Fibroblast of pulmonary artery (primary cell): Measurements from ENCODE around the gene CAMK1D.

Experiments
- DNase-seq: peaks from one replicate; pipeline ENCODE4 v3.0.0-alpha.2; 2010; ENCODE audit warnings: low read depth
- H3K4me3 ChIP-seq: replicated peaks from 2 replicates; pipeline ENCODE4 v1.5.1; 2011; ENCODE audit warnings: low read depth, mild to moderate bottlenecking, control low read depth, low read length, moderate library complexity
- TF ChIP-seq, protein P1 (sequence below): IDR thresholded peaks from 2 replicates; pipeline ENCODE4 v1.5.1; 2011; ENCODE audit warnings: mild to moderate bottlenecking, control low read depth, low read length, inconsistent platforms; ENCODE audit errors: missing control alignments

CAMK1D gene

DNA sequence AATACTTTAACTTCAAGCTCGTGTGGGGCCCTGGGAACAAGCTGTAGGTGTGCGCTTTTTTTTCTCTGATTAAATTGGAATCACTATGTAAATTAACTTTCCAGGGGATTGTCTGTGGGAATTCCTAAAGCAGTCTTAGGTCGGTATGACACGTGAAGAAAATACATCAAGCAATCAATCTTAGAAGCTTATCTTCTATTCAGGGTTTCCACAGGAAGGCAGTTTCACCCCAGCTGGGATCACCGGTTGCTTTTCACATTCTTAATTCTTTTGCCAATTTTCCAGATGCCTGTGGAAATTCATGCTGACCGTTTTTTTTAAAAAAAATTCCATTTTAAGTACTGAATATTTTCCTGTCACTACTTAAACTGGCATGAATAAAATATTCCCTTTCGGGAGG is 41.9 kb downstream of the CAMK1D start:
- no peak for DNase-seq
- H3K4me3 ChIP-seq: no peak overlapping the region
- TF ChIP-seq, protein P1, sequence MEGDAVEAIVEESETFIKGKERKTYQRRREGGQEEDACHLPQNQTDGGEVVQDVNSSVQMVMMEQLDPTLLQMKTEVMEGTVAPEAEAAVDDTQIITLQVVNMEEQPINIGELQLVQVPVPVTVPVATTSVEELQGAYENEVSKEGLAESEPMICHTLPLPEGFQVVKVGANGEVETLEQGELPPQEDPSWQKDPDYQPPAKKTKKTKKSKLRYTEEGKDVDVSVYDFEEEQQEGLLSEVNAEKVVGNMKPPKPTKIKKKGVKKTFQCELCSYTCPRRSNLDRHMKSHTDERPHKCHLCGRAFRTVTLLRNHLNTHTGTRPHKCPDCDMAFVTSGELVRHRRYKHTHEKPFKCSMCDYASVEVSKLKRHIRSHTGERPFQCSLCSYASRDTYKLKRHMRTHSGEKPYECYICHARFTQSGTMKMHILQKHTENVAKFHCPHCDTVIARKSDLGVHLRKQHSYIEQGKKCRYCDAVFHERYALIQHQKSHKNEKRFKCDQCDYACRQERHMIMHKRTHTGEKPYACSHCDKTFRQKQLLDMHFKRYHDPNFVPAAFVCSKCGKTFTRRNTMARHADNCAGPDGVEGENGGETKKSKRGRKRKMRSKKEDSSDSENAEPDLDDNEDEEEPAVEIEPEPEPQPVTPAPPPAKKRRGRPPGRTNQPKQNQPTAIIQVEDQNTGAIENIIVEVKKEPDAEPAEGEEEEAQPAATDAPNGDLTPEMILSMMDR: no peak

DNA sequence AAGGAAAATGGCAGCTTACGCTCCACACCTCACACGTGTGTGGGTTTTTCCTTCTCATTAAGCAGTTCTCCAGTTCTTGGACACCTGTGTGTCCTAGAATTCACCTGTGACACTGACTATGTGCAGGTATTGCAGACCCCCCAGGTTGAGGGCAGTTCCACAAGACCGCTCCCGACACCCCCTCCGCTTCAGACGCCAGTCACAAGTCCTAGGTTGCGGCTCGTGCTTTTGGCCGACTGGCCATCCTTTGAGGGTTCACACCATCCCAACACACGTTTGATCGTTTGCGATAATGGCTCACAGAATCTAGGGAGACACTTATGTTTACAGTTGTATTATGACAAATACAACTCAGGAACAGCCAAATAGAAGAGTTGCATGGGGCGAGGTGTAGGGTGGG is 44.5 kb downstream of the CAMK1D start:
- H3K4me3 ChIP-seq: no peak overlapping the region
- no peak for DNase-seq
- TF ChIP-seq, protein P1: no peak

DNA sequence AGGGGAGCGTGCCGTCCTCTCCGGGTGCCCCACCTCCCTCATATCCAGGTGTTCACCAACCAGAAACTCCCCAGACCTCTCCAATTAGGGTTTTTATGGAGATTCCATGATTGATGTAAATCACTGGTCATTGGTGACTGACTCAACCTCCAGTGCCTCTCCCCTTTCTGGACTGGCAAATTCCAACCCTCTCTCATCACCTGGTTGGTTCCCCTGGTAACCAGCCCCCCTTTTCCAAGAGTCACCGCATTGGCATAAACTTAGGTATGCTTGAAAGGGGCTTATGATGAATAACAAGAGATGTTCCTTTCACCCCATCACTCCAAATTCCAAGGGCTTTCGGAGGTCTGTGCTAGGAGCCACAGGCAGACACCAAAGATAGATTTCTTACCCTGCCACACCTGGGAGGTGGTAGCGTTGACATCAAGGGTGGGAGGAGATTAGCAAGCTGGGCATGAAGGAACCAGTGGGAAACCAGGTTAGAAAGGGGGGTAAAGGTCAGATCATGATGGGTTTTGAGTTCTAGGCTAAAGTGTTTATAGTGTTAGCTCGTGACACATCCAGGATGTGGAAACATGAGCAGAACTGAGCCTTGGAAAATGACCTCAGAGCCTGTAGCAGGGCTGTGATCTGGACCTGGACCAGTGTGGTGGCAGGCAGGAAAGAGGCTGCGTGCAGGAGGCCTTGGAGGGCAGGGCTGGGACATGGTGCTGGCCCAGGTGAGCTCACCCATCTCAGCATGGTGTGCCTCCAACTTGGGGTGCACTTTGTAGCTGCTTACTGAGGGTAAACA is 45.1 kb downstream of the CAMK1D start:
- no peak for DNase-seq
- TF ChIP-seq, protein P1: no peak
- H3K4me3 ChIP-seq: no peak overlapping the region

DNA sequence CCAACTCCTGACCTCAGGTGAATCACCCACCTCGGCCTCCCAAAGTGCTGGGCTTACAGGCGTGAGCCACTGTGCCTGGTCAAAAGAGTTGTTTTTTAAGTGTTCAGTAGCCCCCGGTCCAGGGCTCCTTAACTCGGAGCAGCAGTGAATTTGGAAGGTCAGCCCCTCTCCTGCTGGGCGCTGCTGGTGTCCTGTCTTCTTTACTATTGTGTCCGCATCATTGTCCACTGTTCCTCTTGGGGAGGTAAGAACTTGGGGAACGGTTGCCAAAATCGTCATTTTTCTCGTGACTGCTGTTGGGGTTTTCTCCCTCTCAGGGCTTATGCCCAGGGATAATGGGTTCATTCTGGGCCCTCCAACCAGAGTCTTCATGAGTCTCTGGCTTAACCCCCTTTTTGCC is 46.7 kb downstream of the CAMK1D start:
- H3K4me3 ChIP-seq: no peak overlapping the region
- TF ChIP-seq, protein P1: no peak
- no peak for DNase-seq

DNA sequence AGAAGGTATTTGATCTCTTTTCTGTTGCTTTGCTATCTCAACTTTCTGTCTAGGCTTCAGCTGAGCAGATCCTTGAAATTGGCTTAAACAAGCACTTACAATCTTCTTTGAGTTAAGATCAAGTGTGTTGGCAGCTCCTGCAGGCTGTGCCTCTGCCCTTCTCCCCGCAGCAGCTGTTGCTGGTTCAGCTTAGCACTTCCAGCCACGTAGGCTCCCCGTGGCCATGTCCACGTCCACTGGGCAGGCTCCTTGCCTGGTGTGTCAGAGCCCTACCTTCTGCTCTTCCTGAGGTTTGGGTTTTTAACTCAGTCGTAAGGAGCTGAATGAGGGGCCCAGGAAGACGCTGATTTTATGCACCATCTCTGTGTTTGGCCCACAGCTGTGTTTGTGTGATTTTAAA is 47.2 kb downstream of the CAMK1D start:
- DNase-seq: no peak
- H3K4me3 ChIP-seq: no peak overlapping the region
- TF ChIP-seq, protein P1: no peak

DNA sequence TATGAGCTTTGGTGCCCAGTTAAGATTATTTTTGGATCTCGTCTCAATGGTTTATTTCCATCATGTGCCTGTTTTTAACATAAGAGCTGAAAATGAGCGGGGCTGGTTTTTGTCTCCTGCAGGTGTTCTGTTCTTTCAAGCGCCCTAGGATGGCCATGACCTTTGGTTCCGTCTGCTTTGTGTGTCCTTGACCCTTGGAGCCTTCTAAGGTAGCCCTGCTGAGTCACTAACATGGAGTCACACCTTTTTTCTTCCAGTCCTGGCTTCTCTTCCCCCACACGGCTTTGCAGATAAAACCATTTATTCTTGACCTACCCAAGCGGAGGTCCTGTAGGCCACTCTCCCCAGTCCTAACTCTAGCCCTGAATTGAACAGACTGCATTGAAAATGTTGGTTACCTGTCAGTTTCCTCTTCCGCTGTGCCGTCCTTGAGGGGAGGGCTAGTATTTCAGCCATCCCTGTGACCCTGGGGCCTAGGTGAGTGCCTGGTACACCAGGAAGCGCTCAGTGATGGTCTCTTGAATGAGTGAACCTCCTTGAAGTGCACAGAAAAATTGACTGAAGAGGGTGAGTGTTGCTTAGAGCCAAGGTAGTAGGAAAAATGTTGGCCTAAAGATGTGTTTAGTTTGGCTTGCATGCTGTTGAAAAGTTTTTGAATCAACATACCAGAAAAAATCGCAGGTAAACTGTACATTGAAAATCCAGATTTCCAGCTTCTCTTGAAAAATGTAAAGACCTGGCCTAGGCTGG is 48.0 kb downstream of the CAMK1D start:
- TF ChIP-seq, protein P1: no peak
- DNase-seq: no peak
- no peak overlapping the region for H3K4me3 ChIP-seq

DNA sequence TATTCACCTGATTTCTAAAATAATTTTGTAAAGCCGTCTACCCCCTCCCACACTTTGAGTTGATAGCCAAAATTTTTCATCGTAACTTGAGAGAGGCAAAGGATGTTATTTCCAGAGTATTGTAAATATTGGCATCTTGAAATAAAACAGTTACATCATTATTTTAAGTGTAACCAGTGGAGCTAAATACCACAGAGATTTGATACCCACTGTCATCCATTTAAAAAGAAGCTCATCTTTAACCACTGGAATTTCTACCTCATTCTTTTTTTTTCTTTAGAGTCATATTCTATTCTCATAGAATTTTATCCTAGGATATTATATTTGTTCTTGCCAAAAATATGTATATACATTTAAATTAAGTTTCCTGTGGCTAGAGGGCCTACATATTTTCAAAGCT is 48.6 kb downstream of the CAMK1D start:
- no peak for DNase-seq
- TF ChIP-seq, protein P1: no peak
- H3K4me3 ChIP-seq: no peak overlapping the region
